Lower lobe of right lung (tissue), 2 donors: ENCODE data around the gene HID1. TPM values are rescaled to one million over a fixed set of nuclear protein-coding genes. Genes with fewer than 3 reads are reported as not detected.
A peak's percentile ranks its signal among the peaks of the same experiment; 100 is the strongest.

Experiments
- ATAC-seq, 2 donors: fragments of 200-7000 bp; cut with Tn5 transposase; one replicate each; pipeline ENCODE4 v1.9.1; 2020 to 2022; ENCODE audit warnings: mild to moderate bottlenecking in 2 of 2, moderate library complexity in 2 of 2
- DNase-seq: peaks from one replicate; pipeline ENCODE4 v3.0.0-alpha.2; 2020
- H3K27ac ChIP-seq: fragments of 200-600 bp; one replicate; pipeline ENCODE4 v1.8.0; 2022
- H3K27me3 ChIP-seq: fragments of 200-600 bp; one replicate; pipeline ENCODE4 v1.8.0; 2022; ENCODE audit warnings: low read depth
- H3K36me3 ChIP-seq: fragments of 200-600 bp; one replicate; pipeline ENCODE4 v1.8.0; 2022; ENCODE audit warnings: mild to moderate bottlenecking
- H3K4me1 ChIP-seq: fragments of 200-600 bp; one replicate; pipeline ENCODE4 v1.8.0; 2022
- H3K4me3 ChIP-seq: fragments of 200-600 bp; one replicate; pipeline ENCODE4 v1.8.0; 2022; ENCODE audit warnings: mild to moderate bottlenecking
- H3K9me3 ChIP-seq: fragments of 200-600 bp; one replicate; pipeline ENCODE4 v1.8.0; 2022
- CTCF ChIP-seq: fragments of 200-600 bp; IDR thresholded peaks from one replicate; pipeline ENCODE4 v1.8.0; 2022; ENCODE audit warnings: antibody characterized with exemption, mild to moderate bottlenecking
- intact Hi-C: fragments of 100-400 bp; cut with DNase I; formaldehyde crosslinking; loops from one replicate; pipeline ENCODE4 v1.11.0; 2022
- total RNA-seq: library from RNA; stranded (reverse); fragmentation: NEBNext Ultra II Directional; extraction: Animal tissue kit (Norgen Biotek cat#: 25700); gene quantifications from one replicate; pipeline ENCODE4 v1.2.1, GENCODE V29; 2021
- donor health status: DM: no; HTN: yes; CAD: no; lungs with severe emphysema.

Gene HID1
- total RNA-seq, 1 donor from 2014 or later, result 28.6 TPM

DNA sequence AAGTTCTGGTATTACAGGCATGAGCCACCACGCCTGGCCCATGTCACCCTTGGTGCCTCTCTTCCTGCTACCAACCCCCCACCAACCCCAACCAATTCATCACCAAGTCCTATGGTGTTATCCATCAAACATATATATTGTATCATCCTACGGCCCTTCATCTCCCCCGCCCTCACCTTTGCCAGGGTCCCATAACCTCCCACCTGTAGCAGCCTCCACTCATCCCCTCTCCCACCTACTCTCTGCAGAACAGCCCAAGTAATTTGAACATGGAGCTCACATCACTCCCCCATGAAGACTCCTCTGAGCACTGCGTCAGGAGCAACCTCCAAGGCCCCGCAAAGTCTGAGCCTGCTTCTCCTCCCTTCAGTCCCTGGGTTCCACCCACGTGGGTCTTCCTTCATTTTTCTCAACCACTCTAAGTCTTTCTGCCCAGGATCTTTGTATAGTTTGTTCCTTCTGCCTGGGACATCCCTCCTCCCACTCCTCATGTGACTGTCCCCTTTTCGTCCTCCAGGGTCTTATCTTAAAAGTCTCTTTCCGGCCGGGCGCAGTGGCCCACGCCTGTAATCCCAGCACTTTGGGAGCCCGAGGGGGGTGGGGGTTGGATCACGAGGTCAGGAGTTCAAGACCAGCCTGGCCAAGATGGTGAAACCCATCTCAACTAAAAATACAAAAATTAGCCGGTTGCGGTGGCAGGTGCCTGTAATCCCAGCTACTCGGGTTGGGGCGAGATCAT is 7.0 kb upstream of the HID1 start:
- DNase-seq (no peak), ATAC-seq (no peak)
- Histone ChIP-seq H3K27ac (no peak overlapping the region), H3K4me1 (peaks cover 12% of the 10 kb centered on the region), H3K36me3 (no peaks in the 10 kb centered on the region), H3K4me3 (no peak overlapping the region), H3K27me3 (no peaks in the 10 kb centered on the region), H3K9me3 (no peaks in the 10 kb centered on the region)
- TF ChIP-seq CTCF, result no peak
- intact Hi-C loops, result no loop called here

DNA sequence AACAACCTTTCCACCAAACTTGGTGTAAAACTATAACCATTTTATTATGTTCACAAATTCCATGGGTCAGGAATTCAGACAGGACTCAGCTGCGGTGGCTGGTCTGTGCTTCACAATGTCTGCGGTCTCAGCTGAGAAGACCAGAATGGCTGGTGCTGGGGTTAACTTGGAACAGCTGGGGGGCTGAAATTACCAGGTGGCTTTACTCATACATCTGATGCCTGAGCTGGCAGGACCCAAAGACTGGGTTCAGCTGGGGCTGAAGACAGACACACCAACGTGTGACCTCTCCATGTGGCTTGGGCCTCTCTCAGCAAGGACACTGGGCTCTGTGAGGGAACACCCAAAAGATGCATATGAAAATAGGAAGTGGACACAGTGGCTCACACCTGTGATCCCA is 5.7 kb upstream of the HID1 start:
- intact Hi-C loops, result no loop called here
- Histone ChIP-seq H3K36me3 (no peaks in the 10 kb centered on the region), H3K9me3 (no peaks in the 10 kb centered on the region), H3K27ac (no peak overlapping the region), H3K4me3 (no peak overlapping the region), H3K27me3 (peaks cover 5% of the 10 kb centered on the region), H3K4me1 (peaks cover 12% of the 10 kb centered on the region)
- no peak for TF ChIP-seq CTCF
- ATAC-seq (no peak), DNase-seq (no peak)

DNA sequence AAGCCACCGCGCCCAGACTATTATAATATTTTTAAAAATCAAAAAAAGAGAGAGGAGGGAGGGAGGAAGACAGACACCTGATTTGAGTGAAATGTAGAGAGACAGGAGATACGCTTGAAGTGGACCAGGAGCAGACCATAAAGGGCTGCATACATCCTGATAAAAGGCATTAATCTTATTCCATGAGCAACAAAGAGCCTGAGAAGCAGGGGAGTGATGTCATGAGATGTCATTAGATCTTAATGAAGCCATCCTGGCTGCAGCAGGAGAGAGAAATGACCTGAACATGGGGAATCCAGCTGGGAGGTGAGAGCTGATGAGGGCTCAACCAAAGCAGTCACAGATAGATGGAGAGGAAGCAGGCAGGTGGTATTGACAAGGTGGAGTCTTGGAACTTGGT is 5.2 kb upstream of the HID1 start:
- TF ChIP-seq CTCF, result no peak
- DNase-seq (no peak), ATAC-seq (no peak)
- H3K36me3 ChIP-seq, result no peaks in the 10 kb centered on the region
- intact Hi-C loops, result no loop called here
- no peaks in the 10 kb centered on the region for H3K9me3 ChIP-seq
- no peak overlapping the region for H3K27ac ChIP-seq
- H3K4me1 ChIP-seq, result peaks cover 15% of the 10 kb centered on the region
- no peak overlapping the region for H3K4me3 ChIP-seq
- peaks cover 5% of the 10 kb centered on the region for H3K27me3 ChIP-seq

GRCh38 chr17:74975943-74976342 is 3.4 kb upstream of the HID1 start:
- no peak for ATAC-seq
- no peak for DNase-seq
- H3K4me1 ChIP-seq, result peaks cover 20% of the 10 kb centered on the region
- no peak overlapping the region for H3K27ac ChIP-seq
- no peaks in the 10 kb centered on the region for H3K9me3 ChIP-seq
- no peak for TF ChIP-seq CTCF
- peaks cover 22% of the 10 kb centered on the region for H3K27me3 ChIP-seq
- intact Hi-C loops, result no loop called here
- no peak overlapping the region for H3K4me3 ChIP-seq
- H3K36me3 ChIP-seq, result no peaks in the 10 kb centered on the region

DNA sequence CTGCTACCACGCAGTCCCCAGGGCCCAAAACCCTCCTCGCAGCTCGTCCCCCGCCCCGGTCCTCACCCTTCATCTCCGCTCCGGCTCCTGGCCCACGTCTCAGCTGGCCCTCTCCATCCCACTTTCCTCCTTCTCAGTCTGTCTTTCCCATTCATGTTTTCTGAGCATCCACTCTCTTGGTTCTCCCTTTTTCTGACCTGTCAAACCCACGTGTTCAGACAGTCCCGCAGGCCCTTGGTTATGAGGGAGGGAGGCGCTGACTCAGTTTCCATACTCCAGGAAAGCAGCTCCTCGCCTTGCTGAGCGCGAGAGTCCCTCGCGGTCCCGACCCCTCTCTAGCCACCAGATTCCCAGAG is 392 bp upstream of the HID1 start:
- ATAC-seq (peak in 1 of 2 donors; percentile 22), DNase-seq (no peak)
- intact Hi-C loops, result no loop called here
- Histone ChIP-seq H3K27ac (peak overlapping the region; percentile 73), H3K4me1 (peaks cover 30% of the 10 kb centered on the region), H3K9me3 (no peaks in the 10 kb centered on the region), H3K36me3 (no peaks in the 10 kb centered on the region), H3K27me3 (peaks cover 32% of the 10 kb centered on the region), H3K4me3 (peak overlapping the region; percentile 74)
- no peak for TF ChIP-seq CTCF
